Amniotic stem cell (primary cell): ENCODE data around the gene USP10.

ENCODE experiments used
- DNase-seq: peaks from one replicate; lab custom pipeline; 2025; lab: John Stamatoyannopoulos, UW

Gene USP10

DNA sequence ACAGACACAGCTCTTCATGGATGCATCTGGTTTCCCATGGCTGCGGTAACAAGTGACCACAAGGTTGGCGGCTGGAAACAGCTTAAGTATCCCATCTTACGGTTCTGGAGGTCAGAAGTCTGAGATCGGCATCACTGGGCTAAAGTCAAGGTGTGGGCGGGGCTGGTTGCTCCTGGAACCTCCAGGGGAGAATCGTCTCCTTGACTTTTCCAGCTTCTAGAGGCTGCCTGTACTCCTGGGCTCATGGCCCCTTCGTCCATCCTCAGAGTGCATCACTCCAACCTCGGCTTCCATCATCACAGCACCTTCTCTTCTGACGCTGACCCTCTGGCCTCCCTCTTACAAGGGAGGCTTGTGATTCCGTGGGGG lies 107.1 kb downstream of the USP10 start:
- DNase-seq, result no peak

DNA sequence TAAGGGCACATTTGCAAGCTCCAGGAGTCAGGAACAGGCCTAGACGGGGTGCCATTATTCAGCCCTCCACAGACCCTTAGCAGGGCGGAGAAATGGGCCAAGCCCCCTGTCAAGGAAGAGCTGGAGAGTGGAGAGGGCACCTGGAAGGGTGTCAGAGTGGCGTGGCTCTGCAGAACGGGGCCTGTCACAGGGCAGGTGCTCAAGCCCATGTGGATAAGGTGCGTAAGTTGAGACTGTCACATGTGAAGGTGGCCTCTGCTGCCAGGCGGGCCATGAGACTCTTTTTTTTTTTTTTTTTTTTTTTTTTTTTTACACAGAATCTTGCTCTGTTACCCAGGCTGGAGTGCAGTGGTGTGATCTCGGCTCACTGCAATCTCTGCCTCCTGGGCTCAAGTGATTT lies 108.0 kb downstream of the USP10 start:
- no peak for DNase-seq

DNA sequence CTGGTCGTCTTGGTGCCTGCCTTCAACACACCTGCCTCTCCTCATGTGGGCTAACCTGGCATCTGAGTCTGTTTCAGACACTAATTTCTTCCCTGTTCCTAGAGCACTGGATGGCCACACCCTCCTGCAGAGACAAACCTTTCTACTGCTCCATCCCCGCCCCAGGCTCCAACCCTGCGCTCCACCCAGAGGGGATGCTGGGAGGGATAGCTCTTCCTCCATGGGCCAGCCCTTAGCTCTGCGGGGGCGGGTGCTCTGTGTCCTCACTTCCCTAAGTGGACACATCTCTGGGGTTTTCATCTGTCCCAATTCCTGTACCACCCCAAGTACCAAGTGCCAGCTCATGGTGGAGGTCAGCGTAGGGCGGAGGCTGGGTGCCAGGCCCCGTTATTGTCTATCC lies 109.0 kb downstream of the USP10 start:
- DNase-seq, result no peak

DNA sequence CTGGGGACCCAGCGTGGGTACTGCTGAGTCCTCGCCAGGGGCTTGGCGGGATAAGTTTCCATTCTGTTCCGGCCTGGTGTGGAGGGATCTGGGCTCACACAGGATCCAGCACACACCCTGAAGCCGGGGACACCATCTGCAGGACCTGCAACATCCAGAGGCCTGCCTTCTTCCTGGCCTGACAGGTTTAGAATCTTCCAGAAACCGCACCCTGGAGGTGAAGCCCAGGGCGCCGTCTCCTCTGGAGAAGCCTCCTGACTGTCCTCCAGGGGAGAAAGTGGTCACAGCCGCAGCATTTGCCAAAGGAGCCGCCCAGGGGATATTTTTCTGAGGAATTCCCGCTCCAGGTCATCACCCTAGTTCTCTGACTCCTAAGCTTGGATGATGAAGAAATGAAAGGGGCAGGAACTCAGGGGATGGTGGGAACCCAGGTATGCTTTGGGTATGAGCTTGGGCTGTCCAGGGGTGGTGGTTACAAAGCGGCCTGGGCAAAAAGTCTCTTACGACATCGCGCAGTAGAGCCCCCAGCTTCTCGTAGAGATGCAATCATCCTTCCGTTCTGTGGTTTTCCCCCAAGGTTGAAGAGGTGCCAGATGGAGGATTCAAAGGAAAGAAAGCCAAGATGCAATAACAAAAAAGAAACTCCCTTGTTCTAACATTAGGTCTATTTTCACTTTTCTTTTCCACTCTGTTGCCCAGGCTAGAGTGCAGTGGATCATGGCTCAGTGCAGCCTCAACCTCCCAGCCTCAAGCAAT lies 110.9 kb downstream of the USP10 start:
- no peak for DNase-seq

DNA sequence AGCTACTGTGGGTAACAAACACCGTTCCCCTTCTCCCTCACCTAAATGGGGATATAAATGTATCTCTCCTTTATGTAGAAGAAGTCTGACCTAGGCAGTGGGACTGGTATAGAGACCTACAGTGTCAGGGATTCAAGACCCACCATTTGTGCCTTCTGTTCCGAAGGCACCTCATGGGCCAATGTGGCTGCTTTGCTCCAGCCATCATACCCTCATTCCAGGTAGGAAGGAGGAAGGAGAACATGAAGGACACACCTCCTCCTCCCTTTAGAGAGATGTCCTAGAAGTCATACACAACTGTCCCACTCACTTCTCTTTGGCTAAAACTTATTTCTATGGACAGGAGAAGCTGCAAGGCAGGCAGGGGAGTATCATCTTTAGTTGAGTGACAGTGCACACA lies 111.7 kb downstream of the USP10 start:
- no peak for DNase-seq

DNA sequence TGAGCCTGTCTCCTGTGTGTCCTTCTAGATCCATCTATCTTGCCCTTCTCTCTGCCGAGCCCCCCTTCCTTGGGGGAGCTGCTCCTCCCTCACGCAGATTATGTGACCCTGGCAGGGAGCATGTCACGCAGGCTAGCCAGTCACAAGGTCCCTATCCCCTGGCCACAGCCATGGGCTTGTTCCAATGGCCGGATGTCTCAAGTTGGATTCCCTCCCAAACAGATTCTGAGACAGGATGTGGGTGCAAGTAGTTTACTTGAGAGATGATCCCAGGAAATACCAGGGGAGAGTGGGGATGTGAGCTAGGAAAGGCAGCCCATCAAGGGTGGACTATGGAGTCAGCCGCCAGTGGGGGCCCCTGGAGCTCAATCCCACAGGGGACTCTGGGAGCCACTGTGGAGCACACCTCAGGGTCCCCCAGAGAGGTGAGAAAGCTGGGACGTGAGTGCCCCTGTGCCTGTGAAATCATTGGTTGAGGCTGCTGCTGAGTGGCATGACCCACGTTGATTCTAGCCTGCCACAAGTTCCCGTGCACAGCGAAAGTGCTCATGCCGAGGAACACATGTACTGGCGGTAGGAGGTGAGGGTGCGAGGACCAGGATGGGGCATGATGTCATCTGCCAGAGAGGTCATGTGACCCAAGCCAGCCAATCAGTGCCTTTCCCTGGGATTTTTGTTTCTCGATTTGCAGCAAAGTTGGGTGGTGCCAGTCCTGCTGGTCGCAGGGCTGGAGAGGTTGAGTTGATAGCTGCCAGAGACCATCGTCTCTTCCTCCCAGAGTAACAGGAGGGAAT lies 113.5 kb downstream of the USP10 start:
- DNase-seq, result no peak

DNA sequence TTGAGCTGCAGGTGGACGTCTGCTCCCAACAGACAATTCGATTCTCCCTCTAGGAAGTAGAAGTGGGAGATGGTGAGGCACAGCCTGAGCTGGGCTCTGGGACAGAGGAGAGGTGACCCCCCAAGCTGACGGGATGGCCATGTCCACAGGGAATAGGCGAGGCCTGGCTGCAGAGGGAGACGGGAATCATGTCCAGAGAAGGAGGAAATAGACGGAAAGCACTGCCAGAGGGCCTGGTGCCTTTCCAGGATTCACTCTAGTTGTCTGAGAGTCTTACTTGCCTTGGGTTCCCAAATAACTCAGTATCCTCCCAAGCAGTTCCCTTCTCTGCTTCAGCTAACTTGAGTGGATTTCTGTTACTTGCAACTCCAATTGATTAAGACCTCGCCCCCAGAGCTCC lies 115.7 kb downstream of the USP10 start:
- no peak for DNase-seq

DNA sequence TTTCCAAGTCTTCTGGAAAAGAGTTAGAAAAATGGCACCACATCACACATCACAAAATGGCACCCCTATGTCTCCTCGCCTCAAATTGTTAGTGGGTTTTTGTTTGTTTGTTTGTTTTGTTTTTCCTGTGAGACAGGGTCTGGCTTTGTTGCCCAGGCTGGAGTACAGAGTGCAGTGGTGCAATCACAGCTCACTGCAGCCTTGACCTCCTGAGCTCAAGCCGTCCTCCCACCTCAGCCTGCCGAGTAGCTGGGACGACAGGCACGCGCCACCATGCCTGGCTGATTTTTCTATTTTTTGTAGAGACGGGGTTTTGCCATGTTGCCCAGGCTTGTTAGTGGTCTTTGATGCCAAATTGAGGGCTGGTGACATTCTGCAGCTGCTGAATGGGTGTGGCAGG lies 116.2 kb downstream of the USP10 start:
- no peak for DNase-seq

DNA sequence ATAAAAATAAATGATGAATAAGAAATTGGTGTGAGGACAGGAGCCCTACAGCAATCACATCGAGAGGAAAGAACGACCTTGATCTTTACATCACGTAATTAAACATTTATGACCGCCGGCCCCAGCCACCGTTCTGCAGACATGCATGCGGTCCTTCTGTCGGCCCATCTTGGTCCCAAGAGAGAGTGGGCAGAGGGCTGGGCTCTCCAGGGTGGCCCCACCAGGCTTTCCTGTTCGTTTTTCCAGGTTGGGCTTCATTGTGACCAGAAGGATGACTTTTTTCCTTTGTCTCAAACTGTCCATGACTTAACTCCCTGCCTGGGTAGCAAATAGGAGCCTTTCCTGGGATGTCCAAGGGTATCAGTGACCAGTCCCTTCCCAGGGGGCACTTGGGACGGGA lies 116.7 kb downstream of the USP10 start:
- no peak for DNase-seq

DNA sequence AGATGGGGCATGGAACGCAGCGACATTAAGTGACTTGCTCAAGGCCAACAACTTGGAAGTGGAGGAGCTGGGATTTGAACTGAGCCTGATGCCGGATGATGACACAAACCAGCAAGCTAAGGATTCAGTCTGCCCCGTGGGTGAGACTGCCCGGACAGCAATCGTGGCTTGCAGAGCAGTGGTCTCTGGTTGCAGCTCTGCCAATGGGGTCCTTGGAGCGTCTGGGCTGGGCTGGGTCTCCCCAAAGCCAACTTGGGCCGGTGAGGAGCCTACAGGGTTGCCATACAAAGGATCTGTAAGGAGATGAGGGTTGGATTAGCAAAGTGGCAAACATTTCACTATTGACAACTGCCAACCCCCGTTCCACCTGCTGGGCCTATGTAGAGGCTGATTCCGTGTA lies 117.4 kb downstream of the USP10 start:
- DNase-seq, result no peak

DNA sequence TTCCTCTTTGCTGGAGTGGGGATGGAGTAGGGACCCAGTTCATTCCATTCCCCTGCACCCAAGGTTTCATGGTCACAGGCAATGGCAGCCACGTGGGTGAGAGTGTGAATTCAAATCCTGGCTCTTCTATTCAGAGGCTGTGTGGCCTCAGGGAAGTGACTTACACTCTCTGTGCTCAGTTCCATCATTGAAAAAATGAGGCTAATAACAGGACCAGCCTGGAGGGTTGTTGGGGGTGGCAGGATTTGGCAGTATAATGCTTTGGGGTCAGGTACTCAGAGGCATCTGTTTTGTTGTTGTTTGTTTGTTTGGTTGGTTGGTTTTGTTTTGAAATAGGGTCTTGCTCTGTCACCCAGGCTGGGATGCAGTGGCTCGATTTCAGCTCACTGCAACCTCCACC lies 117.8 kb downstream of the USP10 start:
- no peak for DNase-seq

DNA sequence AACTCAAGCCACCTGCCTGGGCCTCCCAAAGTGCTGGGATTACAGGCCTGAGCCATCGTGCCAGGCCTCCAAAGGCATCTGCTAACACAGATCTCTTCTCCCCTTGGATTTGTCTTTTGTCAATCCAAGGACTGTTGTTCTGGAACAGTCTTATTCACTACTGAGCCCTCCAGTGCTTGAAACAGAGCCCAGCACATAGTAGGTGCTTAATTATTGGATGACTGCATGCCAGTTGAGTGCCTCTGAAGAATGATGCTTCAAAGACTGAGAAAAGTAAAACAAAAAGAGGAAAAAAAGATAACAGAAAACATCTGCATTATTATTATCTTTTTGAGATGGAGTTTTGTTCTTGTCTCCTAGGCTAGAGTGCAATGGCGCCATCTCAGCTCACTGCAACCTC lies 118.3 kb downstream of the USP10 start:
- no peak for DNase-seq

DNA sequence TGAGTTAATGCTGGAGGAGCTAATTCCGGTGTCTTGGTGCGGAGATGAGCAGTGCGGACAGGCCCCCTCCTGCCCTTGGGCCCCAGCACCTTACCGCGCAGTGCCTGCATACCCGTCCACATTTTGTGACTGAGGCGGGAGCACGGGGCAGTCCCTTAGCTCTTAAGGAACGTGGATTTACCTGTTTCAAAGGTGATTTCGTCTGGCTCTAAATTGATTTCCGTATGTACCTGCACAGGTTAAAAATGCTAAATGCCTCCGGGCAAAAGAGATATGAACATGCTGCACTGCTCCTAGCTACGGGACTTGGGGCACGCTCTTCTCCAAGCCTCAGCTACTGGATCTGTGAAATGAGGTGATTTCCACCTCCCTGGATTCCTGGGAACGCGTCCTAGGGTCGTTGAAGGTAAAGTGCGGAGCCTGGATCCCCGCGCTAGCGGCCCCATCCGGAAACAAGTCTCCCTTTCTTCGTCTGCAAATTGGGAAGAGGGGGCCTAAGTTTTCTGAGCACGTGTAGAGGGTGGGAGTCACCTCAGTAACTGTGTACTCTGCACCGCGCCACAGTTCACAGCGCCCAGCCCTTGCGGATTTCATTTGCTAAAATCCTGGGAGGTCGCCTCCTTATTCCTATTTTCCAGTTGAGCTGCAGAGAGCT lies 119.3 kb downstream of the USP10 start:
- no peak for DNase-seq

DNA sequence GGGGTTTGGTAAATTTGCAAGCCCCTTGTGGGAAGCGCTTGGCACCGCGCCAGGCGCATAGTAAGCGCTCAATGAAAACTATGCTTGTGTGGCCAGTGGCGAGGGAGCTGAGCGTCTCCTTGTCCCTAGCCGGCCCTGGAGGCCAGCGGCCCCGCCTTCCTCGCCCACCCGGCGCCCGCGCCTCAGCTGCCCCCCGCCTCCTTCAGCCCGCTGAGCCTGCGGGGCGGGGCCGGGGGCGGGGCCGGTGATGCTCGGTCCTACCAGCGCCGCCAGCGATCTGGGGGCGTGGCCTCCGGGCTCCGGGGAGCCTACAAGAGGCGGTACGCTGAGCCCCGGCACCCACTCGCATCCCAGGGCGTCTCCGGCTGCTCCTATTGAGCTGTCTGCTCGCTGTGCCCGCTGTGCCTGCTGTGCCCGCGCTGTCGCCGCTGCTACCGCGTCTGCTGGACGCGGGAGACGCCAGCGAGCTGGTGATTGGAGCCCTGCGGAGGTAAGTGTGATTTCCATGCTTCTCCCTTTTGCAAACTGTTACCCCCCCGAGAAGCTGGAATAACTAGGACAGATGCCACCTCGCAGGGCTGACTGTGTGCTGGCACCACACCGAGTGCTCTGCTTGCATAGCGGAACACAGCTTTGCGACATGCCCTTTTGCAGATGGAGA lies 120.0 kb downstream of the USP10 start, which contains the start of gene CRISPLD2:
Gene CRISPLD2, plus strand, starts transcription at position 342 of the 661 bp plus-strand sequence. CDS start 18,511 bp downstream, outside the sequence.
- DNase-seq, result peak; percentile 81

DNA sequence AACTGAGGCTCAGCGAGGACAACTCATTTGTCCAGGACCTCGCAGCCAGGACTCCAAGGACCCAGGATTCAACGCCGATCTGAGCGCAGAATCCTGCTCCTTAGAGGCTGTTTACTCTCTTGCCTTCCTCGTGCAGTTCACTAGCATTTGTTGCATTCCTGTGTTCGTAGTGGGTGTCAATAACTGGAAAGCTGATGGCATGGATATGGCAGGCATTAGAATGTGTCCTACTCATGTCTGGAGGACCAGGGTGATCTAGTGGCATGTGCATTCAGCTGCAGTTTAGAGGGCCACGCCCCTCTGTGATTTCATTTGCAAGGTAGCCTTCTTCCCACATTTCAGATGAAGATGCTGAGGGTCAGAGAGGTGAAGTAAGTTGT lies 120.5 kb downstream of the USP10 start:
- no peak for DNase-seq

DNA sequence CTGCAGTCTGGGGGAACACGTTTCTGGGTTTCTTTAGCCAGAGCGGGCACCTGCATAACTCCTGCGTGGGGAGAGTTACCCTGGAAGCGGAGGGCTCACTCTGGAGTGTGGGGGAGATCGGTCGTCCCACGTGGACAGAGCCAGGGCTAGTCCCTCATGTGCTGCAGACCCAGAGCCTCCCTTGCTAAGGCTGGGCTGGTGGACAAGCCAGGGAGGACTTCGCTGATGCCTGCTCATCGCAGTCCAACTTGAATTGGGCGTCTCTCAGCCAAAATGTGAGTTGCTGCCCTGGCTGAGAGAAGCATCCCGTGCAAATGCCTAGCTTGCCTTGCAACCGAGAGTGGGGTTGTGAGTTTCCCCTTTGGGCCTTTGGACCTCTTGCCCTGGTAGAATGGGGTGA lies 121.0 kb downstream of the USP10 start:
- no peak for DNase-seq

DNA sequence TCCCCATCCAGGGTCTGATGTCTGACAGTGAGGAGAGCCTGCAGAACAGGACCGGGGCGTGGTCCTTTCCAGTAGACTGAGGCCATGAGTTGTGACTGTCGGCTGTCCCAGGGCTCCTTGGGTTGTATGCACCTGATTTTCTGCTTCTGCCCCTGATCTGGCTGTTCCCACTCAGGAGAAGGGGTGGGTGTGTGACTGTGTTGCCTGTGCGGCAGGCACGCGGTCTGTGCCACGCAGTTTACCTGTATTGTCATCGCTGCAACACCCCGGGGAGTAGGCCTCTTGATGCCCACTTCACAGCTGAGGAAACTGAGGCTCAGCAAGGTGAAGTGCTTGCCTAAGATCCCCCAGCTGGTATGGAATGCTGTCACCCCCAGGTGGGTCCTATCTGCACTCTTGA lies 121.4 kb downstream of the USP10 start:
- no peak for DNase-seq

DNA sequence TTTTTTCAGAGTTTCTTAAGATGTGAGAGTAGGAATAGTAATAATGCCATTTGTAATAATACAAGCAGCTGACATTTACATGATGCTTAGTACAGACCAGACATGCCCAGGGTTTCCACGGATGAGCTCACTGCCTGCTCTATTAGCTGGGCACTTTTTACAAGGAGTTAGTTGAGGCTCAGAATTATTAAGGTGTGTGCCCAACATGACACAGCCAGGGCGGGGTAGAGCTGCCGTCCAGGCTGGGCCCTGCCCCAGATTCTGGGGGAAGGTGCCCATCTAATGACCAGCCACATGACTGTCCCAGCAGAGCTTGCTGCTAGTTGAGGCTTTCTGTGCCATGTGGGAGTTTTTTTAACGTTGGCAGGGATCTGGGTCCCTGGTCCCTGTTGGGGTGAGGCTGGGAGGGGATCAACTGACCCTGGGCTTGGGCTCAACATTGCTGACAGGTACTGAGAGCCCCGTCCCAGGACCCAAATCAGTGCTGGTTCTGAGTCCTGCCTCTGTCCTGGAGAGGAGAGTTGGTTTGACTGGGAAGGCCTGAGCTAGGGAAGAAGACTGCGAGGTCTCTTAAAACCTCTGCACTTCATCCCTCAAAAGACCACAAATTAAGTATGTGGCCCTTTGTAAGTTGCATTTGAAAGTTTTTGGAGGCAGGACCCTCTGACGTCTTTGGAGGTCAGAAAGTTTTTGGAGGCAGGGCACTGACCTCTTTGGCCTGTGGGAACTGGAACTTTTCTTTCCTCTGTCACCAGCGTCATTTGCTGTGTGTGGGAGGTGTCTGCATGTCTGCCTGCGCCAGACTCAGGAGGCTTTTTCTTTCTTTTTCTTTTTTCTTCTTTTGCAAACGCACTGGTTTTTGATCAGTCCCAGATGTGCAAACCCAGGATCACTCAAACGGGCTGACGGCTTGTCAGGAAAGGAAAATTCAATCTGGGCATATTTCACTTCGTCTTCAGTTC lies 122.2 kb downstream of the USP10 start:
- no peak for DNase-seq

DNA sequence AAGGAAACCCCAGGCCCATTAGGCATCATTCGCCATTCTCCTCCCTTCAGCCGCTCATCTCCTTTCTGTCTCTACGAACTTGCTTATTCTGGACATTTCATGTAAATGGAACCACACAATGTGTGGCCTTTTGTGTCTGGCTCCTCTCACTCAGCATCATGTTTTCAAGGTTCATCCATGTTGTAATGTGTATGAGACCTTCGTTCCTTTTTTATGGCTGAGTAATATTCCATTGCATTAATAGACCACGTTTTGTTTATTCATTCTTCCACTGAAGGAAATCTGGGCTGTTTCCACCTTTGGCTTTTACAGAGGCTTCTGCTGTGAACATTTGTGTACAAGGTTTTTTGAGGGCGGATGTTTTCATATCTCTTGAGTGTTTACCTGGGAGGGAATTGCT lies 123.2 kb downstream of the USP10 start:
- no peak for DNase-seq

DNA sequence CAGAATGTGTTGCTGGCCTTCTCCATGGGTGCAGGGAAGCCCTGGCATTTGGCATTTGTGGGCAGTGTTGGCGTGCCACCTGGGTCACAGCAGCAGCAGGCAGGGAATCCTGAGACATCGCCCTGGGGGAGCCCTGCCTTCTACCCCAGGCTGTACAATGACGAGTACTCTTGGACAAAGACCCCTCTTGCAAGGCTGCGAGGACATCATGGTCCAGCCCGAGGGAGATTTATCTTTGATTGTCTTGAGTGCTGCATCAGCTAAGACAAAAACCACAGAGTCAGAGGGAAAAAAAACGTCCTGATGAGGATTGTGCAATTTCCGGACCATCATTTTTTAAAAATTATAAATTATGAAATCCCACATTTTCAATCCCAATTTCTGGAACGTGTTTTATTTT lies 123.7 kb downstream of the USP10 start:
- DNase-seq, result no peak

DNA sequence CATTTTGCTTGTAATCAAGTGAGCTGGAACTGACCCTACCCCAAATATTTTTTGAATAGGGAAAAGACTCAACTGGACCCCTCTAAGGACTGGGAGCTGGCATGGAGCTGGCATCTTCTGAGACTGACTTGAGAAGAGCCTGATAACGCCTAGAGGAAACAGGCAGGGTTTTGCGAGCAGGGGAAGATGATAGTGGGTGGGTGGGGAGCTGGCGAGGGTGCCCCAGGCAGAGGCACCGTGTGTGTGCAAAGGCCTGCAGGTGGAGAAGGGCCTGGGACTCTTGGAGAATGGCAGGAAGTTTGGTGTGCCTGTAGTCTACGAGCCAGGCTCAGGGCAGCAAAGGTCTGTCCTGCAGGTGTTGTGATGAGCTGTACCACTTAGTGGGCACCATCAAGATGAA lies 124.1 kb downstream of the USP10 start:
- DNase-seq, result no peak
